Right lobe of liver (tissue), 4 donors: Measurements from ENCODE around the gene TMEM51.

Experiments
- CTCF ChIP-seq, 4 donors: fragments of 200-600 bp in 3 of 4; fragments of 450-650 bp in 1 of 4; IDR thresholded peaks; one replicate each; pipeline versions ENCODE4 v1.5.1 to v1.8.0; 2016 to 2022; ENCODE audit warnings: antibody characterized with exemption in 4 of 4, mild to moderate bottlenecking in 2 of 4
- POLR2A ChIP-seq: fragments of 450-650 bp; IDR thresholded peaks from one replicate; pipeline ENCODE4 v1.6.1; 2017; ENCODE audit warnings: antibody characterized with exemption, mild to moderate bottlenecking
- donor health status: DM: no; HTN: no; CAD: no.
- donor health status: DM: no; HTN: no; CAD: no.
- donor health status: DM: no; HTN: yes; CAD: no.

GRCh38 chr1:15146971-15147376, 6.6 kb upstream of the TMEM51 start:
- no peak for TF ChIP-seq CTCF (IDR thresholded peaks at IDR 0.05)
- TF ChIP-seq POLR2A, result no peak
